HG02938 (cell line): ENCODE results near the gene CAPZB.

ENCODE experiments used
- ATAC-seq: cut with Tn5 transposase; IDR thresholded peaks from one replicate; pipeline ENCODE4 v1.9.1; 2021; ENCODE audit warnings: mild to moderate bottlenecking, moderate library complexity; ENCODE audit not compliant: unreplicated experiment

CAPZB gene

GRCh38 chr1:19371226-19372135 lies 113.9 kb downstream of the CAPZB start:
- no peak for ATAC-seq

- no peak for ATAC-seq
Observed at GRCh38 chr1:19370453-19371170, 114.7 kb downstream of the CAPZB start.

- ATAC-seq, result no peak
Observed at GRCh38 chr1:19369396-19370090, 115.8 kb downstream of the CAPZB start.

- no peak for ATAC-seq
Observed at GRCh38 chr1:19368964-19369363, 116.4 kb downstream of the CAPZB start.

GRCh38 chr1:19368050-19368449 lies 117.3 kb downstream of the CAPZB start:
- ATAC-seq, result no peak

- no peak for ATAC-seq
Observed at GRCh38 chr1:19367584-19368041, 117.7 kb downstream of the CAPZB start.

GRCh38 chr1:19366599-19367536 lies 118.5 kb downstream of the CAPZB start:
- no peak for ATAC-seq

- no peak for ATAC-seq
Observed at GRCh38 chr1:19365721-19366120, 119.6 kb downstream of the CAPZB start.

GRCh38 chr1:19363536-19364152 lies 121.7 kb downstream of the CAPZB start:
- no peak for ATAC-seq

GRCh38 chr1:19361611-19362147 lies 123.7 kb downstream of the CAPZB start:
- ATAC-seq, result no peak

GRCh38 chr1:19360843-19361610 lies 124.3 kb downstream of the CAPZB start:
- ATAC-seq, result no peak

- ATAC-seq, result no peak
Observed at GRCh38 chr1:19360432-19360831, 124.9 kb downstream of the CAPZB start.

GRCh38 chr1:19360016-19360415 lies 125.3 kb downstream of the CAPZB start:
- ATAC-seq, result no peak

- no peak for ATAC-seq
Observed at GRCh38 chr1:19359357-19359756, 126.0 kb downstream of the CAPZB start.

GRCh38 chr1:19358710-19359109 lies 126.6 kb downstream of the CAPZB start:
- ATAC-seq, result no peak

GRCh38 chr1:19357299-19357986 lies 127.9 kb downstream of the CAPZB start:
- no peak for ATAC-seq

- ATAC-seq, result no peak
Observed at GRCh38 chr1:19356266-19356665, 129.1 kb downstream of the CAPZB start.

GRCh38 chr1:19354531-19354981 lies 130.8 kb downstream of the CAPZB start:
- no peak for ATAC-seq
